Mucosa of stomach (tissue), 1 donor: ENCODE measurements around the gene EPB41L3.

Experiments
- H3K27me3 ChIP-seq: one replicate; pipeline ENCODE4 v1.7.0; 2013; ENCODE audit warnings: mild to moderate bottlenecking, low read length; ENCODE audit not compliant: control insufficient read depth, insufficient read depth
- H3K36me3 ChIP-seq: one replicate; pipeline ENCODE4 v1.7.0; 2013; ENCODE audit warnings: low read length; ENCODE audit not compliant: control insufficient read depth, insufficient read depth
- H3K4me1 ChIP-seq: one replicate; pipeline ENCODE4 v1.7.0; 2013; ENCODE audit warnings: mild to moderate bottlenecking, low read length; ENCODE audit not compliant: control insufficient read depth, insufficient read depth
- H3K4me3 ChIP-seq: one replicate; pipeline ENCODE4 v1.7.0; 2013; ENCODE audit warnings: low read length
- H3K9ac ChIP-seq: one replicate; pipeline ENCODE4 v1.7.0; 2013; ENCODE audit warnings: mild to moderate bottlenecking, low read length, moderate library complexity
- H3K9me3 ChIP-seq: one replicate; pipeline ENCODE4 v1.7.0; 2013; ENCODE audit warnings: mild to moderate bottlenecking, low read length, moderate library complexity; ENCODE audit not compliant: control insufficient read depth
- donor health status: Pancreatic carcinoma.

The EPB41L3 gene

DNA sequence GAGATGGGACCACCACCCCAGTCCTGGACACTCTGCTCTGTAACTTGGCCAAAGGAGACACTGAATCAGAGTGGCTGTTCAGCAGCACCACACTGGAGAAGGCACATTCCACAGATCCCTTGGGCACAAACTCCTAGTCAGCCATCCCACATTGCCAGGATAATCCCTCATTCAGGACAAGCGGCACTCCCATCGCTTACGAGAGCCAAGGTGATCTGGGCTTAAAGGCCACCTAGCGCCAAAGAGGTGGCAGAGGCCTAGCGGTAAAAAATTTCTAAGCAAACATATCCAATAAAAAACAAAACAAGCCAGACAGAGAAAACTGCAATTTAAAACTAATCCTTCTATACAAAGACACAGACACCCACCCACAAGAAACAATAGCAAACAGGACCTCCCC lies 62.2 kb downstream of the EPB41L3 start:
- no peaks in the 10 kb centered on the region for H3K36me3 ChIP-seq
- H3K27me3 ChIP-seq, result no peaks in the 10 kb centered on the region
- H3K4me3 ChIP-seq, result no peak overlapping the region
- no peaks in the 10 kb centered on the region for H3K4me1 ChIP-seq
- H3K9me3 ChIP-seq, result no peaks in the 10 kb centered on the region
- H3K9ac ChIP-seq, result no peak overlapping the region

DNA sequence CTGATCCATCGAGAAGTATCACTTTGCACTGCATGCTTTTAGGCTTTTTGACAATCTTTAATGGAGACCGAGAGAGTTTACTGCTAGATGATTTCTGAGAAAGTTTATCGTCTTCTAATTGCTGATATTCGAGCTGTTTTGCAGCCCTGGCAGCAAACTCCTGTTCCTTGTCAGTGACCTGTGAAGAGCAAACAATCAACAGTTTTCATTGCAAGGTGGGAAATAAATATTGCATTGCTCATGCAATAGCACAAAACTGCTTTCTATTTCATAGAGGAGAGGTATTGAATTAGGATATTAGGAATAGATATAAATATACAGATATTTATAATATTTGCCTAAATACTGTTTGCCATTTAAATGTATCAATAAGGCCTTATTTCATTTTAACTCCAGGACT lies 65.5 kb downstream of the EPB41L3 start:
- Histone ChIP-seq H3K4me1 (no peaks in the 10 kb centered on the region), H3K9me3 (no peaks in the 10 kb centered on the region), H3K9ac (no peak overlapping the region), H3K36me3 (no peaks in the 10 kb centered on the region), H3K27me3 (no peaks in the 10 kb centered on the region), H3K4me3 (no peak overlapping the region)

GRCh38 chr18:5476961-5477800 lies 66.6 kb downstream of the EPB41L3 start:
- Histone ChIP-seq H3K9me3 (no peaks in the 10 kb centered on the region), H3K4me1 (no peaks in the 10 kb centered on the region), H3K27me3 (no peaks in the 10 kb centered on the region), H3K9ac (no peak overlapping the region), H3K36me3 (no peaks in the 10 kb centered on the region), H3K4me3 (no peak overlapping the region)

DNA sequence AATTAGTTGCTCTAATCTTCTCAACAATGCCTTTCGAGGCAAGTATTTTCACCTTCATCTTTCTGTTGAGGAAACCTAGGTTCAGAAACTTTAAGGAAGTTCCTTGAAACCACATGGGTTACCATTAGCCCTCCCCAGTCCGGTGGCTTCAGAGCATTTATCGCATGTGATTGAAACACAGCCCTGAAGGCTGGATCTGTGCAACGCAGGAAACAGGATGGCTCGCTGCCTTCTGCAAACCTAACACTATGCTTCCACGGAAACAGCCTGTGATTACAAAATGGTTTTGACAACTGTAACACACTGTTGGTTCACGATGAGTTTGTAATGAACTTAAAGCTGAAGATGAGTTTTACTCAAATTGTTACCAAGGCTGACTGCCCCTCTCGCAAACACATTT lies 68.5 kb downstream of the EPB41L3 start:
- Histone ChIP-seq H3K4me1 (no peaks in the 10 kb centered on the region), H3K9me3 (no peaks in the 10 kb centered on the region), H3K4me3 (no peak overlapping the region), H3K36me3 (no peaks in the 10 kb centered on the region), H3K27me3 (no peaks in the 10 kb centered on the region), H3K9ac (no peak overlapping the region)

- Histone ChIP-seq H3K27me3 (no peaks in the 10 kb centered on the region), H3K9ac (no peak overlapping the region), H3K4me3 (no peak overlapping the region), H3K4me1 (no peaks in the 10 kb centered on the region), H3K36me3 (no peaks in the 10 kb centered on the region), H3K9me3 (no peaks in the 10 kb centered on the region)
Measured at GRCh38 chr18:5469340-5469739, 74.5 kb downstream of the EPB41L3 start.

GRCh38 chr18:5468394-5468793 lies 75.4 kb downstream of the EPB41L3 start:
- H3K4me3 ChIP-seq, result no peak overlapping the region
- no peak overlapping the region for H3K9ac ChIP-seq
- no peaks in the 10 kb centered on the region for H3K36me3 ChIP-seq
- H3K4me1 ChIP-seq, result no peaks in the 10 kb centered on the region
- no peaks in the 10 kb centered on the region for H3K9me3 ChIP-seq
- no peaks in the 10 kb centered on the region for H3K27me3 ChIP-seq

- Histone ChIP-seq H3K9me3 (no peaks in the 10 kb centered on the region), H3K9ac (no peak overlapping the region), H3K36me3 (no peaks in the 10 kb centered on the region), H3K4me1 (no peaks in the 10 kb centered on the region), H3K27me3 (no peaks in the 10 kb centered on the region), H3K4me3 (no peak overlapping the region)
Measured at GRCh38 chr18:5467671-5468070, 76.1 kb downstream of the EPB41L3 start.

DNA sequence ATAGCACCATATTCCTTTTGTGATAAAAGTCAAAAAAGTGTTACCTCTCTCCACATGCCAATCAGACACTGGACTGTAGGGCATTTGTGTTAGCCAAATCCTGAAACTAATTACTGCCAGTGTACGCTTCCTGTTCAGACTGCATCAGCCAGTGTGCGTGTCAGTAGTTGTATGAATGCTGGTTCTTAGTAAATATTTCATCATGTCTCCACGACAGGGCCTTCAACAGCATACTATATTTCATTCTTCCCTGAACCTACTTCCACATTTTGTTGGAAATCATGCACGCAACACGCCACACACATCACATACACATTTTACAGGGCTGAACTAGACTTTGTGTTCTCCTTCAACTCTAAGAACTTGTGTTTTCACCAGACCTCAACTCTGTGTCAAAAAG lies 77.5 kb downstream of the EPB41L3 start:
- no peaks in the 10 kb centered on the region for H3K4me1 ChIP-seq
- H3K4me3 ChIP-seq, result no peak overlapping the region
- no peaks in the 10 kb centered on the region for H3K9me3 ChIP-seq
- no peaks in the 10 kb centered on the region for H3K27me3 ChIP-seq
- H3K36me3 ChIP-seq, result no peaks in the 10 kb centered on the region
- H3K9ac ChIP-seq, result no peak overlapping the region

DNA sequence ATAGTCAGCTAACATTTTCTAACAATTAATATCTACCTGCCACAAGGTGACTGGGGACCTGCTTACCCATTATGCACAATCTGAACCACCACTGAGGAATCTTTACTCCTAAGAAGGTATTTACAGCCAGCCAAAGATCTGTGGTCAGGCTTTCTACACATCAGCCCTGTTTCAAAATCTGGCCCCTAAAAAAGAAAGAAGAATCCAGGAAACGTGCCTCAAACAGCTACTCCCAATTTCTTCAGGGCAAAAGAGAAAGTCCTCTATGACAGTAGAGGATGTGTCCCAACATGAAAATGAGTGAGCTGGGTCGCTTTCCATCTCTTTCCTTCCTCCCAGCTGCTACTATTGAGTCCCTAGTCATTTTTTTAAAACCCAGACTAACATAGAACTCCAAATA lies 79.5 kb downstream of the EPB41L3 start:
- Histone ChIP-seq H3K36me3 (no peaks in the 10 kb centered on the region), H3K9ac (no peak overlapping the region), H3K9me3 (no peaks in the 10 kb centered on the region), H3K4me3 (no peak overlapping the region), H3K27me3 (no peaks in the 10 kb centered on the region), H3K4me1 (no peaks in the 10 kb centered on the region)

DNA sequence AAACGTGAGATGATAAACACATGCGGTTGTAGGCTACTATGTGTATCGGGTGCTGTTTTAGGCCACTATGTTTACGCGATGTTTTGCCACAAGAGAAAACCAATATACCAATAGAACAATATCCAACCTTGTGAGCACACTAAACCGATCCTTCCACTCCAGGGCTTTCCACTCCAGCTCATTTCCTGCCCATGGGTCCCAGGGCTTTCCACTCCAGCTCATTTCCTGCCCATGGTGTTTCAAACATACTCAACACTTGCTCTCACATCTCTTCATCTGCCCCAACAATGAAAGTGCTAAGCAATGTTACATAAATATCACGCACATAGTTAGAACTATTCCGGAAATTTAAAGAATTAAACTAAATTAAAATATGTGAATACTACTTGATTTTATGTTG lies 80.0 kb downstream of the EPB41L3 start:
- Histone ChIP-seq H3K36me3 (no peaks in the 10 kb centered on the region), H3K9me3 (no peaks in the 10 kb centered on the region), H3K4me1 (no peaks in the 10 kb centered on the region), H3K4me3 (no peak overlapping the region), H3K9ac (no peak overlapping the region), H3K27me3 (no peaks in the 10 kb centered on the region)

DNA sequence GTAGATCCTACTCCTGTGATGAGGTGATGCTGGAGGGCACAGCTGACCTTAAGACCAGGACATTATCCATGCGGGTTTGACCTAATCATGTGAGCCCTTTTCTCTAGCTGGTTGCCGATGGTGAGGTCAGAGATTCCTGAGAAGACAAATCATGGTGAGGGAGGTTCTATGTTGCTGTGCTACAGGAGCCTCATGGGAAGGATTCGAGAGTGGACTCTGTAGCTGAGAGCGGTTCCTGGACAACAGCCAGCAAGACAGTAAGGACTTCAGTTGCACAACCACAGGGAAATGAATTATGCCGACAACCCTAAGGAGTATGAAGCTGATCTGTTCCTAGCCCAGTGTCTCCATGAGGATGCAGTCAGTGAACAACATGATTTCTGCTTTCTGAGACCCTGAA lies 80.4 kb downstream of the EPB41L3 start:
- no peaks in the 10 kb centered on the region for H3K27me3 ChIP-seq
- no peaks in the 10 kb centered on the region for H3K36me3 ChIP-seq
- H3K4me1 ChIP-seq, result no peaks in the 10 kb centered on the region
- H3K9ac ChIP-seq, result no peak overlapping the region
- H3K9me3 ChIP-seq, result no peaks in the 10 kb centered on the region
- no peak overlapping the region for H3K4me3 ChIP-seq

DNA sequence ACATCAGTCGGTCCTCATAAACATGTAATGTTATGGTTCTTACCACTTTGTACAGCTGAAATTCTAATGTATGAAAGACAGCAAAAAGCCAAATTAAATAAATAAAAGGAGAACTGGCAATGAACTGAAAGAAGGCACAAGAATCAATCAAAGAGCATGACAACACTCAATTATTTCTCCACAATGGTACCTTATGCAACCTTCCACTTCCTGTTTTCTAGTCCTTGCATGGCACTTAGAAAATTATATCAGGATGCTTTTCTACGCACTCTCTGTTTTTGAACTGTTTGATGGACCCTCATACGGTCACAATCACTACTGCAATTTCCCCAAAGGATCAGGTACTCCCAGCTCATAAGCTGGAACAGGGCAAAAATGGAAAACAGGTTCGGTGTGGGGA lies 81.6 kb downstream of the EPB41L3 start:
- H3K4me1 ChIP-seq, result no peaks in the 10 kb centered on the region
- H3K9me3 ChIP-seq, result no peaks in the 10 kb centered on the region

DNA sequence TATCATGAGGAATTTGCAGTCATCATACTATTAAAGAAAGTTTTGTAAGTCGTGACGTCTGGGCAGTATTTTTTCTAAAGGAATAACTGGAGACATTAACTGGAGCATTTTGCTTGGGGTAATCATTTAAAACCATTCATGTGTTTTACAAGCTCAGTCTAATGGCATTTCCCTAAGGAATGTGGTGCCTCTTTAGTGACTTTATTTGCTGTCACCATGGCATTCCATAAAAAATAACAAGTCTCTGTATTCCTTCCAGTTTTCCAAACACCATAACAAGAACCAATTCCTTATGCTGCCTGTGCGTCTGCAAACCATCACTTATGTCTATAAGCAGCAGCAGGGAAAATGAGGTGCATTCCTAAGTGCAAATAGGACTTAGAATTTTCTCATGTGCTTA lies 82.8 kb downstream of the EPB41L3 start:
- Histone ChIP-seq H3K4me1 (no peaks in the 10 kb centered on the region), H3K4me3 (no peak overlapping the region), H3K36me3 (no peaks in the 10 kb centered on the region), H3K9me3 (no peaks in the 10 kb centered on the region), H3K27me3 (no peaks in the 10 kb centered on the region), H3K9ac (no peak overlapping the region)

More for the DNA sequence above, 81.6 kb downstream of the EPB41L3 start:
- H3K4me3 ChIP-seq, result no peak overlapping the region
- H3K9ac ChIP-seq, result no peak overlapping the region
- H3K27me3 ChIP-seq, result no peaks in the 10 kb centered on the region
- no peaks in the 10 kb centered on the region for H3K36me3 ChIP-seq
